Stimulated activated CD4-positive, alpha-beta T cell treated with anti-CD3 and anti-CD28 coated beads, Interleukin-15, amount 100 ng/mL, for 1 hour (primary cell): ENCODE measurements around the gene RNF25.
A peak's percentile ranks its signal among the peaks of the same experiment; 100 is the strongest.

Source experiments
- DNase-seq, 2 donors: peaks; one replicate each; pipeline ENCODE4 v3.0.0-alpha.2; 2020; ENCODE audit warnings: low read depth in 1 of 2, low spot score in 1 of 2

Gene RNF25

GRCh38 chr2:218680061-218680460 lies 8.3 kb upstream of the RNF25 start:
- DNase-seq = no peak

GRCh38 chr2:218679119-218679518 lies 7.3 kb upstream of the RNF25 start:
- no peak for DNase-seq

GRCh38 chr2:218671097-218671653 lies 627 bp downstream of the RNF25 start:
- no peak for DNase-seq

GRCh38 chr2:218664653-218665052 lies 7.1 kb downstream of the RNF25 start:
- DNase-seq = no peak

GRCh38 chr2:218663901-218664300 lies 7.9 kb downstream of the RNF25 start:
- DNase-seq = no peak

GRCh38 chr2:218662827-218663226 lies 9.0 kb downstream of the RNF25 start:
- DNase-seq = no peak

- no peak for DNase-seq
These were observed 9.4 kb downstream of the RNF25 start for GRCh38 chr2:218662377-218662776.

- DNase-seq = no peak
These were observed 11.8 kb downstream of the RNF25 start for GRCh38 chr2:218659988-218660358.

GRCh38 chr2:218659258-218659987 lies 12.4 kb downstream of the RNF25 start, which contains the start of the genes BCS1L and ZNF142:
TSS of gene BCS1L (plus strand) at chr2:218659683. CDS start at chr2:218660988, 1,305 bp downstream.
TSS of gene ZNF142 (minus strand) at chr2:218659623. CDS start at chr2:218656429, 3,194 bp downstream.
- peak; percentile 76 to 91 for DNase-seq

- DNase-seq = no peak
These were observed 13.0 kb downstream of the RNF25 start for GRCh38 chr2:218658671-218659257.

GRCh38 chr2:218655751-218656150 lies 16.1 kb downstream of the RNF25 start:
- DNase-seq = no peak

- DNase-seq = no peak
These were observed 23.1 kb downstream of the RNF25 start for GRCh38 chr2:218648787-218649100.

- no peak for DNase-seq
These were observed 23.6 kb downstream of the RNF25 start for GRCh38 chr2:218648088-218648786.

GRCh38 chr2:218645126-218645525 lies 26.7 kb downstream of the RNF25 start:
- no peak for DNase-seq

GRCh38 chr2:218644721-218645120 lies 27.1 kb downstream of the RNF25 start:
- no peak for DNase-seq

- no peak for DNase-seq
These were observed 28.0 kb downstream of the RNF25 start for GRCh38 chr2:218643751-218644310.

- DNase-seq = no peak
These were observed 29.0 kb downstream of the RNF25 start for GRCh38 chr2:218642786-218643185.

GRCh38 chr2:218642121-218642656 lies 29.6 kb downstream of the RNF25 start:
- DNase-seq = no peak

GRCh38 chr2:218638372-218638771 lies 33.4 kb downstream of the RNF25 start:
- no peak for DNase-seq

- no peak for DNase-seq
These were observed 36.1 kb downstream of the RNF25 start for GRCh38 chr2:218635719-218636118.

GRCh38 chr2:218631837-218632236 lies 40.0 kb downstream of the RNF25 start:
- no peak for DNase-seq
